Measurements from ENCODE around the gene KPTN. TPM values are rescaled to one million over a fixed set of nuclear protein-coding genes. Genes with fewer than 3 reads are reported as not detected.

Gene KPTN
- total RNA-seq, 1 donor: 4.0 TPM

GRCh38 chr19:47445937-47446402 lies 38.0 kb downstream of the KPTN start:
- no peaks in the 10 kb centered on the region for H3K79me2 ChIP-seq (ENCODE audit: insufficient read depth, low read length)
- H3K27ac ChIP-seq (ENCODE audit: low read depth, low read length): no peak overlapping the region
- no peak overlapping the region for H2AFZ ChIP-seq (ENCODE audit: low read length)
- peaks cover 71% of the 10 kb centered on the region for H3K27me3 ChIP-seq (ENCODE audit: insufficient read depth, low read length)
- no peaks in the 10 kb centered on the region for H3K9me3 ChIP-seq (ENCODE audit: low read depth, low read length)
- DNase-seq (ENCODE audit: insufficient read length, low spot score, missing footprints): peak; percentile 77
- no peak overlapping the region for H3K4me3 ChIP-seq (ENCODE audit: insufficient read depth, low read length)
- H3K4me1 ChIP-seq (ENCODE audit: insufficient read depth, low read length): no peaks in the 10 kb centered on the region
- H4K20me1 ChIP-seq (ENCODE audit: insufficient read depth, low read length): no peaks in the 10 kb centered on the region
- no peak overlapping the region for H3K4me2 ChIP-seq (ENCODE audit: insufficient read depth, low read length)
- TF ChIP-seq CTCF (IDR thresholded peaks at IDR 0.05; ENCODE audit: extremely low read depth, low read depth, low read length): no peak
- H3K36me3 ChIP-seq (ENCODE audit: insufficient read depth, low read length): no peaks in the 10 kb centered on the region

- DNase-seq (ENCODE audit: insufficient read length, low spot score, missing footprints): no peak
- Histone ChIP-seq H4K20me1 (ENCODE audit: insufficient read depth, low read length) (no peaks in the 10 kb centered on the region), H3K9me3 (ENCODE audit: low read depth, low read length) (no peaks in the 10 kb centered on the region), H3K4me1 (ENCODE audit: insufficient read depth, low read length) (no peaks in the 10 kb centered on the region), H3K4me2 (ENCODE audit: insufficient read depth, low read length) (no peak overlapping the region), H3K27ac (ENCODE audit: low read depth, low read length) (no peak overlapping the region), H2AFZ (ENCODE audit: low read length) (no peak overlapping the region), H3K79me2 (ENCODE audit: insufficient read depth, low read length) (no peaks in the 10 kb centered on the region), H3K36me3 (ENCODE audit: insufficient read depth, low read length) (no peaks in the 10 kb centered on the region), H3K4me3 (ENCODE audit: insufficient read depth, low read length) (no peak overlapping the region), H3K27me3 (ENCODE audit: insufficient read depth, low read length) (peaks cover 71% of the 10 kb centered on the region)
- TF ChIP-seq CTCF (IDR thresholded peaks at IDR 0.05; ENCODE audit: extremely low read depth, low read depth, low read length): no peak
These were observed 38.5 kb downstream of the KPTN start for GRCh38 chr19:47445527-47445926.

- Histone ChIP-seq H2AFZ (ENCODE audit: low read length) (no peak overlapping the region), H3K4me2 (ENCODE audit: insufficient read depth, low read length) (no peak overlapping the region), H3K36me3 (ENCODE audit: insufficient read depth, low read length) (no peaks in the 10 kb centered on the region), H3K27ac (ENCODE audit: low read depth, low read length) (no peak overlapping the region), H3K4me1 (ENCODE audit: insufficient read depth, low read length) (no peaks in the 10 kb centered on the region), H3K27me3 (ENCODE audit: insufficient read depth, low read length) (peaks cover 65% of the 10 kb centered on the region), H3K9me3 (ENCODE audit: low read depth, low read length) (no peaks in the 10 kb centered on the region), H3K79me2 (ENCODE audit: insufficient read depth, low read length) (no peaks in the 10 kb centered on the region), H4K20me1 (ENCODE audit: insufficient read depth, low read length) (no peaks in the 10 kb centered on the region), H3K4me3 (ENCODE audit: insufficient read depth, low read length) (no peak overlapping the region)
- DNase-seq (ENCODE audit: insufficient read length, low spot score, missing footprints): peak; percentile 80
- TF ChIP-seq CTCF (IDR thresholded peaks at IDR 0.05; ENCODE audit: extremely low read depth, low read depth, low read length): no peak
These were observed 39.6 kb downstream of the KPTN start for GRCh38 chr19:47444388-47444821.

GRCh38 chr19:47443331-47443730 lies 40.7 kb downstream of the KPTN start:
- no peaks in the 10 kb centered on the region for H3K36me3 ChIP-seq (ENCODE audit: insufficient read depth, low read length)
- no peaks in the 10 kb centered on the region for H3K4me1 ChIP-seq (ENCODE audit: insufficient read depth, low read length)
- no peak overlapping the region for H2AFZ ChIP-seq (ENCODE audit: low read length)
- H3K27me3 ChIP-seq (ENCODE audit: insufficient read depth, low read length): peaks cover 54% of the 10 kb centered on the region
- H3K79me2 ChIP-seq (ENCODE audit: insufficient read depth, low read length): no peaks in the 10 kb centered on the region
- no peaks in the 10 kb centered on the region for H3K9me3 ChIP-seq (ENCODE audit: low read depth, low read length)
- no peak overlapping the region for H3K4me2 ChIP-seq (ENCODE audit: insufficient read depth, low read length)
- H3K27ac ChIP-seq (ENCODE audit: low read depth, low read length): no peak overlapping the region
- no peaks in the 10 kb centered on the region for H4K20me1 ChIP-seq (ENCODE audit: insufficient read depth, low read length)
- no peak overlapping the region for H3K4me3 ChIP-seq (ENCODE audit: insufficient read depth, low read length)
- no peak for TF ChIP-seq CTCF (IDR thresholded peaks at IDR 0.05; ENCODE audit: extremely low read depth, low read depth, low read length)
- DNase-seq (ENCODE audit: insufficient read length, low spot score, missing footprints): no peak

Measured in osteoblast (primary cell).